Nasal cavity respiratory epithelium epithelial cell of viscerocranial mucosa (primary cell): Measurements from ENCODE around the gene TEX28. TPM values are rescaled to one million over a fixed set of nuclear protein-coding genes. Genes with fewer than 3 reads are reported as not detected.

Source experiments
- total RNA-seq: library from RNA; depleted of rRNA; stranded (reverse); fragments of >200 nt; gene quantifications from 2 replicates; pipeline ENCODE4 v1.2.3, GENCODE V29; 2014

The TEX28 gene
- not detected in 2 replicates for total RNA-seq

DNA sequence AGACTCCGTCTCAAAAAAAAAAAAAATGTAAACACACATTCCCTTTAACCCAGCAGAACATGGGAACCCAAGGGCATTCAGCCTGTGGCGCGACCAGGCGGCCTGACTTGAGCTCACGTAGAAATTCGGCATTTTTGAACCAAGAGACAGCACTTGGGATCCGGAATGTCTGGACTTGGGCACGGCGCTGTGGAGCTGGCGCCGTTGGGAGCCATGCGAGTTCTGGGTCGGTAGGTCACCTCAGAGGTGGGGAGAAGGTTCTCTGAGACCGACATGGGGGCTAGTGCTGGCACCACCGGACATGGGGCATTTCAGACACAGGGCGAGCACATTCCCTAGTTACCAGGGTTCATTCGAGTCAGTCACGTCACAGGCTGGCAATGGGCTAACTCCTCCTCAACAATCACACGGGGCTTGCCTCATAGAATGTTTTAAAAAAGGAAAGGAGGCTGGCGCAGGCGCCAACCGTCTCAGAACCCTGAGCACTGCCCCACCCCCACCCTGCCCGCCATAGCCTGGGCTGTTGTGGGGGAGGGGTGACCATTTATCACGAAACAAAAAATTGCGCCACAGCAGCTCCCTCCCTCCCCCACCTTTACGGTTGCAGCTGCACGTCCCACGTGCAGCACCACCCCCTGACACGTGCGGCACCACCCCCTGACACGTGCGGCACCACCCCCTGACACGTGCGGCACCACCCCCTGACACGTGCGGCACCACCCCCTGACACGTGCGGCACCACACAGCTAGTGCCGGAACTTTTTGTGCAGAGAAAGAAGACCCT is at the start of gene TEX28:
TEX28 (minus strand) TSS at position 334 of the 784 bp plus-strand sequence. CDS start 3,007 bp downstream, outside the sequence.

DNA sequence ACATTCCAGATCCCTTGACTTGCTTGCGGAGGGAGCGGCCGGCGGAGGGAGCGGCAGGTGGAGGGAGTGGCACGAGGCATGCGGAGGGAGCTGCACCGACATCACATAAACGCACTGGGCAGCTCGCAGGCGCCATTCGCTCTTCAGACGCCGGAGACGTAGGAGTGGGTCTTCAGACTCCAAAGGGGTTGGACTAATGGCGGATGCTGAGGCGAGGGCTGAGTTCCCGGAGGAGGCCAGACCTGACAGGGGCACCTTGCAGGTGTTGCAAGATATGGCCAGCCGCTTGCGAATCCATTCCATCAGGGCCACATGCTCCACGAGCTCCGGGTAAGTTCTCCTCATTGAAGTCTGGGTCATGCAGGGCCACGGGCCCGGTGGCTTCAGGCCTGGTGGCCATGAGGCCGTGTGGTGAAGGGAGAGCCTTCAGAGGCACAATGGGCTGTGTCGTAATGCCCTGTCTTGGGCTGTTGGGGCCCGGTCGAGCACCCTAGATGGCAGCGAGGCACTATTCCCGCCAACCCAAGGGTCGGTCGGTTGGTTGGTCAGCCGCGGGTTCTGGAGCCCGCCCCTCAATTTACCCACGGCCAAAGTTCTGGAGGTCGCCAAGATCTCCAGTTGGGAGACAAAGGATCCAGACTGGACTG is 863 bp upstream of the TEX28 start, which contains the start of gene TKTL1:
TKTL1 (plus strand) TSS at position 132 of the 647 bp plus-strand sequence; CDS start at position 197, 65 bp downstream.

DNA sequence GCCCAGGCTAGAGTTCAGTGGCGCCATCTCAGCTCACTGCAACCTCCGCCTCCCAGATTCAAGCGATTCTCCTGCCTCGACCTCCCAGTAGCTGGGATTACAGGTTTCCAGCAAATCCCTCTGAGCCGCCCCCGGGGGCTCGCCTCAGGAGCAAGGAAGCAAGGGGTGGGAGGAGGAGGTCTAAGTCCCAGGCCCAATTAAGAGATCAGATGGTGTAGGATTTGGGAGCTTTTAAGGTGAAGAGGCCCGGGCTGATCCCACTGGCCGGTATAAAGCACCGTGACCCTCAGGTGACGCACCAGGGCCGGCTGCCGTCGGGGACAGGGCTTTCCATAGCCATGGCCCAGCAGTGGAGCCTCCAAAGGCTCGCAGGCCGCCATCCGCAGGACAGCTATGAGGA is 37.6 kb downstream of the TEX28 start, which contains the start of gene OPN1MW3:
OPN1MW3 (plus strand) TSS at position 301 of the 400 bp plus-strand sequence; CDS start at position 339, 38 bp downstream.

Other genes with a start within 250 kb of the TEX28 start
- 18.1 and 22.6 TPM in 2 replicates for gene MECP2, start 197.4 kb downstream of the TEX28 start, total RNA-seq
- gene OPN1LW, start 150.9 kb downstream of the TEX28 start, total RNA-seq, result not detected in 2 replicates
- not detected in 2 replicates for gene OPN1MW, start 112.5 kb downstream of the TEX28 start, total RNA-seq
- gene OPN1MW2, start 75.4 kb downstream of the TEX28 start, total RNA-seq, result not detected in 2 replicates
- gene OPN1MW3, start 37.5 kb downstream of the TEX28 start, total RNA-seq, result not detected in 2 replicates
- gene TKTL1, start 671 bp upstream of the TEX28 start, total RNA-seq, result not detected in 2 replicates
- gene FLNA, start 79.5 kb upstream of the TEX28 start, total RNA-seq, result 1,456 and 1,936 TPM in 2 replicates
- gene EMD, start 84.2 kb upstream of the TEX28 start, total RNA-seq, result 19.1 and 26.7 TPM in 2 replicates
- gene RPL10, start 103.3 kb upstream of the TEX28 start, total RNA-seq, result 2,212 and 2,409 TPM in 2 replicates
- gene DNASE1L1, start 114.1 kb upstream of the TEX28 start, total RNA-seq, result 28.0 and 31.3 TPM in 2 replicates
- 23.0 and 27.3 TPM in 2 replicates for gene TAFAZZIN, start 116.4 kb upstream of the TEX28 start, total RNA-seq
- 42.0 and 109 TPM in 2 replicates for gene ATP6AP1, start 133.6 kb upstream of the TEX28 start, total RNA-seq
- gene GDI1, start 142.0 kb upstream of the TEX28 start, total RNA-seq, result 58.1 and 69.8 TPM in 2 replicates
- 48.9 and 72.5 TPM in 2 replicates for gene FAM50A, start 149.0 kb upstream of the TEX28 start, total RNA-seq
- 5.1 and 39.3 TPM in 2 replicates for gene PLXNA3, start 163.2 kb upstream of the TEX28 start, total RNA-seq
- gene LAGE3, start 184.2 kb upstream of the TEX28 start, total RNA-seq, result 9.4 and 10.3 TPM in 2 replicates
- gene UBL4A, start 191.5 kb upstream of the TEX28 start, total RNA-seq, result 39.6 and 40.6 TPM in 2 replicates
- gene SLC10A3, start 195.5 kb upstream of the TEX28 start, total RNA-seq, result 15.4 and 30.3 TPM in 2 replicates
- gene FAM3A, start 221.1 kb upstream of the TEX28 start, total RNA-seq, result 24.6 and 35.1 TPM in 2 replicates